ENCODE results near the gene VWA2.

Gene VWA2

DNA sequence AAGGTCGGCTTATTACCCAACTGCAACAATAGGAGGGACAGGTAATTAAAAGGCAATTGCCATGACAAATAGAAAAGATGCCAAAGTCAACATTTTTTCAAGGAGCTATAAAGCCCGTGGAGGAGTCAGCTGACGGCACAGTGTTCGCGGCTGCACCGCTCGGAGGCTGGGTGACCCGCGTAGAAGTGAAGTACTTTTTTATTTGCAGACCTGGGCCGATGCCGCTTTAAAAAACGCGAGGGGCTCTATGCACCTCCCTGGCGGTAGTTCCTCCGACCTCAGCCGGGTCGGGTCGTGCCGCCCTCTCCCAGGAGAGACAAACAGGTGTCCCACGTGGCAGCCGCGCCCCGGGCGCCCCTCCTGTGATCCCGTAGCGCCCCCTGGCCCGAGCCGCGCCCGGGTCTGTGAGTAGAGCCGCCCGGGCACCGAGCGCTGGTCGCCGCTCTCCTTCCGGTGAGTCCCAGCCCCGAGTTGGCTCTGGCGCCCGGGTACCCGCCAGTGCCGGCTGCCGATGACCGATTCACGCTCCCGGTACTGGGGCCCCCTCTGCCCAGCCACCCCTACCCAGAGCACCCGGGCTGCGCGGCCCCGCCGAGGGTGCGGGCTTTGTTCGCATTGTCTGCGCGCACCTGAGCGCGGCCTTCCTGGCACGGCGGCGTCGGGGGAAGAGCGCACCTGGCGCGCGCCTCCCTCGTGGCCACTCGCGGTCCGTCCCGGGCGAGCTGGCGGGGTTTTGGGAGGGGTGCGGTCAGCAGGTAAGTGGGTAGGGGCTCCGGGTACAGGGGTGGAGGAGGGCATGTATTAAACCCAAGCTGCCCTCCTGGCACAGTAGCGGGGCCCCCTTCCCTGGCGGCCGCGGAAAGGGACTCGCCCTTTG, at the start of gene VWA2:
TSS of gene VWA2 (plus strand) at position 138 of the 877 bp plus-strand sequence. CDS start 9,460 bp downstream, outside the sequence.
- peak; percentile 17 for DNase-seq

- no peak for DNase-seq
Observed at GRCh38 chr10:114189700-114190099, 49.4 kb upstream of the VWA2 start.

DNA sequence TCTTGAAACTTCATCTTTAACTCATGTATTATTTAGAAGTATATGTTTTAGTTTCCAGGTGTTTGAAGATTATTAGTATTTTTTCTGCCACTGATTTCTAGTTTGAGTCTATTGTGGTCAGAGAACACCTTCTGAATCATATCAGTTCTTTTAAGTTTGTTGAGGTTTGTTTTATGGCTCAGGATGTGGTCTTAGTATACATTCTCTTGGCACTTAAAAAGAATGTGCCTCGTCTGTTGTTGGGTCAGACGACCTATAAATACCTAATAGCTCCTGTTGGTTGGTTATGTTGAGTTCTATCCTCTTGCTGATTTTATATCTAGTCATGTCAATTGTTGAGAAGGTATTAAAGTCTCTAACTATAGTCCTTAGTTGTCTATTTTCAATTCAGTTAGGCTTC, 44.0 kb upstream of the VWA2 start:
- peak; percentile 61 for DNase-seq

- no peak for DNase-seq
Observed at GRCh38 chr10:114199239-114199638, 39.8 kb upstream of the VWA2 start.

GRCh38 chr10:114202812-114203211, 36.2 kb upstream of the VWA2 start:
- no peak for DNase-seq

DNA sequence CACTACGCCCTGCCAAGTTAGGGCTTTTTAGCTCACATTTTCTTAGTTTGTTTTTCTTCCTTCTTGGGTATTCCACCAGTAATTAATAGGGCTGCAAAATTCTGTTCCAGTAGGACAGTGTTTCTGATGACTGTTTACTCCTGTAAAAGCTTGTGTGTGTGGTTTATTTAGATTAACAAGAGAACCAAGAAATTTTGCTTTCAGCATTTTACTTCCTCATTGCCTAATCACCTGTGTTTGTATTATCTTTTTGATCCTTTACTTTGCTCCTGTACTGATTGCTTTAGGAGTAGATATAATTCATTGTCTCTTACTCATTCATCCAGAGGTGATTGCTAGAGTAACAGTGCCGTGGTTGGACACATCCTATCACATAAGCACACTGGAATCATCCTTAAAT, 32.2 kb upstream of the VWA2 start:
- no peak for DNase-seq

- DNase-seq: no peak
Observed at GRCh38 chr10:114207349-114207748, 31.7 kb upstream of the VWA2 start.

- no peak for DNase-seq
Observed at GRCh38 chr10:114208351-114208750, 30.7 kb upstream of the VWA2 start.

GRCh38 chr10:114212153-114212552, 26.9 kb upstream of the VWA2 start:
- no peak for DNase-seq

DNA sequence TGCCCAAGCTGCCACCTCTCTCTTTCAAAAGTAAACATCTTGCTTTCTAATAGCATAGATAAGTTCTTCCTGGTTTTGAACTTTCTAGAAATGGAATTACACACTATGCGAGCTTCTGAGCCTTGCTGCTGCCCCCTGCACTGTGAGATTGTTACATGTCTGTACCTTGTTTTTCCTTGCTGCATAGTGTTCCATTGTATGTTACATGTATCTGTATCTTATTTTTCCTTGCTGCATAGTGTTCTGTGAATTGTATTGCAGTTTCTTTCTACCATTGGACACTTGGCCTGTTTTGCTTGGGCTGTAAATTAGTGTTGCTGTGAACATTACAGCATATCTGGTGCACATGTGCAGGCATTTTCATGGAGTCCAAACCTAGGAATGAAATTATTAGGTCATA, 24.0 kb upstream of the VWA2 start:
- DNase-seq: no peak

DNA sequence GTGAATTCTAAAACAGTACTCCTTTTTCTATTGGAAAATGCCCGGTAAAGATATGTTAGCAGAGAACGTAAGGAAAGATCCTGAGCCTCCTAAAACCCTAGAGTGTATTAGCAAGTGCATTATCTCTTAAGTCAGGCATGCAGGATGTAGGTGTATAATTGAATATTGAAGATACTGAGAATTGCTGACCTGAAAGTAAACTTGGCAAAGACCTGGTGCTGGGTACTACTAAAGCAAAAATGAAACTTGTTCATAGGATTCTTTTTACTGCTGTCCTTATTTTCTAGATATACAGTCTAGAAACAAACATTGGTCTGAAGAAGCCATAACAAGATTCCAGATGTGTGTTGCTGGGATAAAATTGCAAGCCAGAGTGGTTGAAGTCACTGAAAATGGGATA, 18.8 kb upstream of the VWA2 start:
- DNase-seq: no peak

- no peak for DNase-seq
Observed at GRCh38 chr10:114221235-114221634, 17.8 kb upstream of the VWA2 start.

DNA sequence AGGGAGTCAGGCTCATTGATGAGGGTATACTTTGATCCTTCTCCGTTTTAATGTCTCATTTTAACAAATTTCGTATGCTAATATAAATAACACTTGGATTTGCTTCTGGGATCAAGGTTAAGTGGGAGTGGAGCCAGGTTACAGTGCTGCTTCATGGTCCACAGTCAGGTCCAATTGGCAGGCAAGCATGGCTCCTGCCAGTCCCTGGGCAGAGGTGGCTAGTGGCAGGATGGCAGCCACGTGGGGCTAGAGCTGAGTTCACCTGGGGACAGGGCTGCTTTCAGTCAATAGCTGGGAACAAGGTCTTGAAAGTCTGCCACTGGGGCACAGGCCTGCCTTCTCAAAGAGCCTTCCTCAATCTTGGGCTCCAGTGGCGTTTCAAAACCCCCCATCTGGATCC, 16.0 kb upstream of the VWA2 start:
- no peak for DNase-seq

GRCh38 chr10:114228156-114228555, 10.9 kb upstream of the VWA2 start:
- DNase-seq: no peak

- DNase-seq: no peak
Observed at GRCh38 chr10:114232561-114233176, 6.4 kb upstream of the VWA2 start.

GRCh38 chr10:114233482-114233881, 5.6 kb upstream of the VWA2 start:
- DNase-seq: no peak

- no peak for DNase-seq
Observed at GRCh38 chr10:114234132-114234531, 4.9 kb upstream of the VWA2 start.

- DNase-seq: no peak
Observed at GRCh38 chr10:114239994-114240345, 916 bp downstream of the VWA2 start.

GRCh38 chr10:114242235-114242634, 3.2 kb downstream of the VWA2 start:
- DNase-seq: no peak

- DNase-seq: no peak
Observed at GRCh38 chr10:114243661-114244060, 4.6 kb downstream of the VWA2 start.

GRCh38 chr10:114244126-114244525, 5.1 kb downstream of the VWA2 start:
- no peak for DNase-seq

DNA sequence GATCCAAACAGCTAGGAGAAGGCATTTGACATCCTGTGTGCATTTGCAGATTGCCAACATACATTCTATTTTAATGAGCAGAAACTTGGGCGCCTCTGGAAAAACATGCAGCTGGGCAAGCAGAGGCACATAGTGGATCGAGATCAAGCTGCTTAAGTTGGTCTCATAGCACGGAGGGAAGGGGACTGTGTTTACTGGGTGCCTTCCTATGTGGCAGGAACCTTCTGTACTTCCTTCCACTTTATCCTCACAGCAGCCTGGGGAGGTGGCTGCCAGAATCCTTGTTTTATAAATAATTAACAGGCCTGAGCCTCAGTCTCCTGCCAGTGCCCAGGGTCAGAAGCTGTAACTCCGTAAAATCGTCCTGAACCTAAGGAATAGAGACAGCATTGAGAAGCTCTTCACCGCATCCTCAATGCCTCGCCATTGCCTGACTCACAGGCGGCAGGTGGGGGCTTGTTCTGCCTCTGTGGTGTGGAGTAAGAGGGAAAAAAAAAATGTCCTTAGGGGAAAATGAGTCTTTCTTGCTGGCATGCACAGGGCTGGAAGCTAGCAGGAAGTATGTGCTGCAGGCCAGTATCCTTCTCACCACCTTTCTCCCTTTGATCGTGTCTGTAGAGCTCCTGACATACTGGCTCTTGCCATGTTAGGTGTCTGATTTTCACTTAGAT, 6.2 kb downstream of the VWA2 start:
- no peak for DNase-seq

- no peak for DNase-seq
Observed at GRCh38 chr10:114246679-114247305, 7.7 kb downstream of the VWA2 start.

DNA sequence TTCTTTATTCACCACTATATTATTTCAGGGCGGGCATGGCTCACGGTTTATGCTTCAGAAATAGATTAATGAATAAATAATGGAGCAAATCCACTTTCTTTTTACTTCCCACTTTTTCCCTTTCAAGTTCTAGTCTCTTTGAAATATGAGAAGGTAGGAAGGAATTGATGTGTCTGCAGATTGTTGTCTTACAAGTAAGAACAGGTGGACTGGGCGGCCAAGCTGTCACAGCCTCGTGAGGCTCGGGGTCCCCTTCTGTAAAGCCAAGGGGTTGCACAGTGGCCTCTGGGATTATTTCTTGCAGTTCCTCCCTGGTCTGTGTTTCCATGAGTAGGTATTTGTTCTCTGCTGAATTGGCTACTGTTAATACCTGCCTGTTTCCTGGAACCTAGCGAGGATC, 11.2 kb downstream of the VWA2 start:
- DNase-seq: no peak
